HepG2 (cell line): Measurements from ENCODE around the gene DPP7. TPM values are rescaled to one million over a fixed set of nuclear protein-coding genes. Genes with fewer than 3 reads are reported as not detected.

Experiments used
- CREM ChIP-seq, 2 experiments: sonication (generic) in 1 of 2; formaldehyde crosslinking in 1 of 2; IDR thresholded peaks; 2 replicates each; pipeline versions ENCODE4 v1.4.0 to v1.6.1; 2016 to 2020; ENCODE audit warnings: antibody characterized with exemption in 1 of 2, mild to moderate bottlenecking in 1 of 2, missing genetic modification reagents in 1 of 2
- EP300 ChIP-seq, 3 experiments: sonication (generic) in 1 of 3; formaldehyde crosslinking in 1 of 3; IDR thresholded peaks; 2 replicates each; pipeline versions ENCODE4 v1.5.1 to v1.6.1; 2011 to 2020; ENCODE audit warnings: low read depth in 2 of 3, low read length in 2 of 3, borderline replicate concordance in 1 of 3, improper control_type of control experiment in 1 of 3, mild to moderate bottlenecking in 1 of 3, missing genetic modification reagents in 1 of 3, moderate library complexity in 1 of 3
- HOXD1 ChIP-seq: sonication (generic); formaldehyde crosslinking; IDR thresholded peaks from 2 replicates; pipeline ENCODE4 v1.5.0; 2020; ENCODE audit warnings: missing genetic modification reagents
- LCORL ChIP-seq, 2 experiments: fragments of 450-650 bp in 1 of 2; sonication (generic) in 1 of 2; formaldehyde crosslinking in 1 of 2; IDR thresholded peaks; 2 replicates each; pipeline versions ENCODE4 v1.5.0 to v1.6.1; 2017 to 2020; ENCODE audit warnings: antibody characterized with exemption in 1 of 2, missing genetic modification reagents in 1 of 2
- NR2C2 ChIP-seq: sonication (generic); formaldehyde crosslinking; IDR thresholded peaks from 2 replicates; pipeline ENCODE4 v1.4.0; 2020; ENCODE audit warnings: missing genetic modification reagents, mild to moderate bottlenecking, moderate library complexity, borderline replicate concordance
- NR2F1 ChIP-seq, 2 experiments: fragments of 450-650 bp in 1 of 2; formaldehyde crosslinking in 1 of 2; IDR thresholded peaks; 2 replicates each; pipeline versions ENCODE4 v1.5.0 to v1.6.1; 2016 to 2020; ENCODE audit warnings: mild to moderate bottlenecking in 1 of 2, missing compliant biosample characterization in 1 of 2, missing genetic modification reagents in 1 of 2, moderate library complexity in 1 of 2
- NR2F2 ChIP-seq: IDR thresholded peaks from 2 replicates; pipeline ENCODE4 v1.6.1; 2012; ENCODE audit warnings: low read depth, inconsistent platforms, borderline replicate concordance
- PAXIP1 ChIP-seq: sonication (generic); formaldehyde crosslinking; conservative IDR thresholded peaks from 2 replicates; pipeline ENCODE4 v1.4.0; 2020; ENCODE audit warnings: mild to moderate bottlenecking, missing genetic modification reagents, moderate library complexity
- PHF21A ChIP-seq: sonication (generic); formaldehyde crosslinking; IDR thresholded peaks from 2 replicates; pipeline ENCODE4 v1.5.0; 2020; ENCODE audit warnings: mild to moderate bottlenecking, missing genetic modification reagents
- SP5 ChIP-seq: IDR thresholded peaks from 2 replicates; pipeline ENCODE4 v1.6.1; 2016; ENCODE audit warnings: low read depth, borderline replicate concordance
- TARDBP ChIP-seq: sonication (generic); formaldehyde crosslinking; IDR thresholded peaks from 2 replicates; pipeline ENCODE4 v1.8.0; 2022; ENCODE audit warnings: mild to moderate bottlenecking, missing genetic modification reagents
- TRAFD1 ChIP-seq: sonication (generic); formaldehyde crosslinking; IDR thresholded peaks from 2 replicates; pipeline ENCODE4 v1.5.1; 2020; ENCODE audit warnings: missing genetic modification reagents, mild to moderate bottlenecking, borderline replicate concordance
- U2AF1 ChIP-seq: fragments of 200-400 bp; formaldehyde crosslinking; optimal IDR thresholded peaks from 2 replicates; pipeline ENCODE3; 2017; ENCODE audit warnings: mild to moderate bottlenecking, low read depth, low read length
- ZBTB26 ChIP-seq: IDR thresholded peaks from 2 replicates; pipeline ENCODE4 v1.6.1; 2016; ENCODE audit warnings: missing compliant biosample characterization, missing genetic modification reagents, borderline replicate concordance
- ZBTB38 ChIP-seq: sonication (generic); formaldehyde crosslinking; IDR thresholded peaks from 2 replicates; pipeline ENCODE4 v1.5.1; 2020; ENCODE audit warnings: mild to moderate bottlenecking, missing genetic modification reagents
- ZNF337 ChIP-seq: sonication (generic); formaldehyde crosslinking; IDR thresholded peaks from 2 replicates; pipeline ENCODE4 v1.5.1; 2020; ENCODE audit warnings: missing genetic modification reagents, low read depth, mild to moderate bottlenecking, borderline replicate concordance
- ZNF549 ChIP-seq: sonication (generic); formaldehyde crosslinking; IDR thresholded peaks from 2 replicates; pipeline ENCODE4 v1.5.0; 2020; ENCODE audit warnings: missing genetic modification reagents
- ZNF598 ChIP-seq: sonication (generic); formaldehyde crosslinking; IDR thresholded peaks from 2 replicates; pipeline ENCODE4 v1.5.1; 2020; ENCODE audit warnings: mild to moderate bottlenecking, missing genetic modification reagents, borderline replicate concordance
- ZSCAN20 ChIP-seq: sonication (generic); formaldehyde crosslinking; IDR thresholded peaks from 2 replicates; pipeline ENCODE4 v1.4.0; 2020; ENCODE audit warnings: missing genetic modification reagents, mild to moderate bottlenecking, borderline replicate concordance
- ZSCAN25 ChIP-seq: sonication (generic); formaldehyde crosslinking; IDR thresholded peaks from 2 replicates; pipeline ENCODE4 v1.8.0; 2022; ENCODE audit warnings: mild to moderate bottlenecking, missing genetic modification reagents
- polyA plus RNA-seq, 8 experiments: library from polyadenylated mRNA; depleted of rRNA in 3 of 8; stranded (reverse) in 7 of 8; unstranded in 1 of 8; fragments of >200 nt; fragmentation: Illumina TruSeq in 4 of 8; extraction: Trizol in 4 of 8; gene quantifications; 2 replicates each; pipeline versions ENCODE4 v1.2.1 to v1.2.3, GENCODE V29; 2011 to 2016; ENCODE audit warnings: low read depth in 4 of 8, missing spikeins in 1 of 8, mixed read lengths in 1 of 8; ENCODE audit not compliant: insufficient read depth in 1 of 8
- total RNA-seq, 5 experiments: library from RNA; depleted of rRNA; stranded (reverse); fragments of >200 nt; fragmentation: Illumina TruSeq; extraction: Trizol; gene quantifications; 2 replicates each; pipeline ENCODE4 v1.2.3, GENCODE V29; 2016; ENCODE audit warnings: low read depth in 1 of 5

DPP7 gene
- total and polyA plus RNA-seq, 2 of the 13 experiments (the other 11 are each of a cell fraction or from before 2014, with no cell fraction given) = 1.2 to 4.5 TPM

- TF ChIP-seq U2AF1 (peak; percentile 5), CREM (IDR thresholded peaks at IDR 0.05) (0 out of 2 replicates have a peak, but pooled peaks have one; percentile 12), CREM (CRISPR knock-in tag; IDR thresholded peaks at IDR 0.05) (no peak), TRAFD1 (CRISPR knock-in tag) (0 out of 2 replicates have a peak, but pooled peaks have one; percentile 78), HOXD1 (CRISPR knock-in tag) (no peak), NR2F2 (peak; percentile 50), ZBTB26 (CRISPR knock-in tag) (no peak), TARDBP (CRISPR knock-in tag) (peak; percentile 47; the same call in 1 of the 2 replicates), PHF21A (CRISPR knock-in tag) (peak; percentile 65; the same call in 1 of the 2 replicates), PAXIP1 (CRISPR knock-in tag) (peak; percentile 76), ZNF598 (CRISPR knock-in tag) (peak; percentile 27; the same call in 1 of the 2 replicates), ZBTB38 (peak; percentile 12; the same call in 1 of the 2 replicates), SP5 (CRISPR knock-in tag) (peak; percentile 25; the same call in 1 of the 2 replicates), NR2F1 (CRISPR knock-in tag; IDR thresholded peaks at IDR 0.05) (peak in 1 of 2 experiments; percentile 41; a peak in 1 of 4 replicates), ZSCAN20 (CRISPR knock-in tag) (no peak), ZNF337 (CRISPR knock-in tag) (no peak), EP300 (IDR thresholded peaks at IDR 0.05; ENCODE audit: low read depth in 2 of 2, low read length in 2 of 2) (0 out of 4 replicates have a peak, but pooled peaks of 1 of the 2 experiments have one; percentile 17), EP300 (CRISPR knock-in tag; IDR thresholded peaks at IDR 0.05; ENCODE audit: borderline replicate concordance) (no peak), ZNF549 (CRISPR knock-in tag) (no peak), LCORL (IDR thresholded peaks at IDR 0.05) (no peak), LCORL (CRISPR knock-in tag; IDR thresholded peaks at IDR 0.05) (peak; percentile 37; the same call in 1 of the 2 replicates), ZSCAN25 (CRISPR knock-in tag) (peak; percentile 97), NR2C2 (CRISPR knock-in tag) (peak; percentile 56; the same call in 1 of the 2 replicates)
Observed at GRCh38 chr9:137110911-137111787, 3.4 kb downstream of the DPP7 start (continued).
